Keratinocyte (primary cell): ENCODE data around the gene IL27RA. TPM values are rescaled to one million over a fixed set of nuclear protein-coding genes. Genes with fewer than 3 reads are reported as not detected.

Experiments used
- DNase-seq: peaks from one replicate; pipeline ENCODE4 v3.0.0-alpha.2; 2011; ENCODE audit warnings: low read depth, missing footprints, low spot score
- FAIRE-seq: peaks from 2 replicates; lab custom pipeline; 2011; peaks lifted over from hg19 to GRCh38; lab: Jason Lieb, UNC
- H2AFZ ChIP-seq: 2 replicates; pipeline ENCODE4 v1.6.0; 2012; ENCODE audit warnings: low read length, control low read depth, inconsistent platforms; ENCODE audit not compliant: control insufficient read depth
- H3K27ac ChIP-seq: 2 replicates; pipeline ENCODE4 v1.5.1; 2011; ENCODE audit warnings: low read length; ENCODE audit not compliant: control insufficient read depth, insufficient read depth
- H3K27me3 ChIP-seq: 3 replicates; pipeline ENCODE4 v1.6.0; 2011; ENCODE audit warnings: low read length; ENCODE audit not compliant: control insufficient read depth, insufficient read depth; ENCODE audit errors: extremely low read depth
- H3K36me3 ChIP-seq, 2 experiments: 2 replicates in 1 of 2; 3 replicates in 1 of 2; pipeline ENCODE4 v1.5.1; 2011; ENCODE audit warnings: low read length in 2 of 2, mild to moderate bottlenecking in 1 of 2; ENCODE audit not compliant: control insufficient read depth in 2 of 2, insufficient read depth in 2 of 2; ENCODE audit errors: extremely low read depth in 1 of 2
- H3K4me1 ChIP-seq: 3 replicates; pipeline ENCODE4 v1.5.1; 2011; ENCODE audit warnings: low read length; ENCODE audit not compliant: control insufficient read depth, insufficient read depth; ENCODE audit errors: extremely low read depth
- H3K4me2 ChIP-seq: 3 replicates; pipeline ENCODE4 v1.6.0; 2011; ENCODE audit warnings: low read depth, low read length; ENCODE audit not compliant: control insufficient read depth, insufficient read depth; ENCODE audit errors: extremely low read depth
- H3K4me3 ChIP-seq, 3 experiments: fragments of 200-600 bp in 1 of 3; sonication (generic) in 1 of 3; 2 replicates in 2 of 3; 3 replicates in 1 of 3; pipeline ENCODE4 v1.5.1; 2011 to 2016; ENCODE audit warnings: low read length in 3 of 3, mild to moderate bottlenecking in 3 of 3, control low read depth in 2 of 3, inconsistent platforms in 1 of 3, low read depth in 1 of 3, mixed read lengths in 1 of 3, mixed run types in 1 of 3, moderate library complexity in 1 of 3; ENCODE audit not compliant: control insufficient read depth in 2 of 3, insufficient read depth in 2 of 3; ENCODE audit errors: extremely low read depth in 1 of 3
- H3K79me2 ChIP-seq: 2 replicates; pipeline ENCODE4 v1.6.0; 2012; ENCODE audit warnings: low read length; ENCODE audit not compliant: control insufficient read depth, insufficient read depth
- H3K9ac ChIP-seq: 3 replicates; pipeline ENCODE4 v1.6.0; 2011; ENCODE audit warnings: low read length; ENCODE audit not compliant: control insufficient read depth, insufficient read depth; ENCODE audit errors: extremely low read depth
- H3K9me1 ChIP-seq: 3 replicates; pipeline ENCODE4 v1.6.0; 2011; ENCODE audit warnings: low read length; ENCODE audit not compliant: control insufficient read depth, insufficient read depth; ENCODE audit errors: extremely low read depth
- H3K9me3 ChIP-seq: 2 replicates; pipeline ENCODE4 v1.5.1; 2012; ENCODE audit warnings: low read depth, low read length; ENCODE audit not compliant: control insufficient read depth
- H4K20me1 ChIP-seq: 3 replicates; pipeline ENCODE4 v1.6.0; 2011; ENCODE audit warnings: low read length; ENCODE audit not compliant: control insufficient read depth, insufficient read depth; ENCODE audit errors: extremely low read depth
- CTCF ChIP-seq, 3 experiments: IDR thresholded peaks in 1 of 3; conservative IDR thresholded peaks in 1 of 3; optimal IDR thresholded peaks in 1 of 3; 2 replicates in 2 of 3; 3 replicates in 1 of 3; pipeline versions ENCODE3 to v1.5.1; 2011; ENCODE audit warnings: low read length in 3 of 3, mild to moderate bottlenecking in 3 of 3, moderate library complexity in 2 of 3, control low read depth in 1 of 3, inconsistent platforms in 1 of 3; ENCODE audit not compliant: insufficient read depth in 2 of 3; ENCODE audit errors: extremely low read depth in 1 of 3
- EZH2 ChIP-seq: IDR thresholded peaks from one replicate; pipeline ENCODE4 v1.6.1; 2012; ENCODE audit warnings: inconsistent platforms, mild to moderate bottlenecking, low read length, moderate library complexity
- dilution Hi-C: fragments of 300-500 bp; cut with MboI; formaldehyde crosslinking; loops from one replicate; pipeline ENCODE4 v1.7.0; 2020; ENCODE audit warnings: low sequenced_read_pairs; ENCODE audit not compliant: extremely low pct_ligation_motif_present
- polyA plus RNA-seq, 5 experiments: library from polyadenylated mRNA; depleted of rRNA in 3 of 5; stranded (reverse) in 3 of 5; stranded (forward) in 1 of 5; unstranded in 1 of 5; fragments of >200 nt; gene quantifications; 1 replicate in 1 of 5; 2 replicates in 3 of 5; 3 replicates in 1 of 5; pipeline versions ENCODE4 v1.2.1 to v1.2.3, GENCODE V29; 2011 to 2012; ENCODE audit warnings: missing spikeins in 2 of 5, low read depth in 1 of 5, low replicate concordance in 1 of 5

IL27RA gene
- polyA plus RNA-seq, 1 donor (not counting 4 experiments of a cell fraction or from before 2014, with no cell fraction given) = 2.2 TPM

- Histone ChIP-seq H3K36me3 (no peaks in the 10 kb centered on the region), H3K9me3 (no peaks in the 10 kb centered on the region), H3K9ac (peak overlapping the region; percentile 76), H3K4me3 (peak overlapping the region; percentile 52 to 86 (median 74)), H3K4me2 (peak overlapping the region; percentile 90), H3K79me2 (no peaks in the 10 kb centered on the region), H2AFZ (peak overlapping the region; percentile 71), H3K4me1 (peaks cover 14% of the 10 kb centered on the region), H3K27me3 (no peaks in the 10 kb centered on the region), H3K9me1 (no peaks in the 10 kb centered on the region), H4K20me1 (no peaks in the 10 kb centered on the region), H3K27ac (peak overlapping the region; percentile 88)
- TF ChIP-seq CTCF (optimal IDR thresholded peaks at IDR 0.05 in 1 of 3, IDR thresholded peaks at IDR 0.05 in 1 of 3, conservative IDR thresholded peaks at IDR 0.05 in 1 of 3; ENCODE audit: extremely low read depth in 1 of 3, insufficient read depth in 2 of 3, low read length in 3 of 3) (no peak), EZH2 (no peak)
- DNase-seq (peak; percentile 98), FAIRE-seq (peak; percentile 81)
- dilution Hi-C loops = no loop called here
Observed at GRCh38 chr19:14080887-14081796, 49.6 kb downstream of the IL27RA start.

- no peak for FAIRE-seq
- dilution Hi-C loops = no loop called here
Observed at GRCh38 chr19:14081797-14082674, 50.5 kb downstream of the IL27RA start.

More at GRCh38 chr19:14081797-14082674, 50.5 kb downstream of the IL27RA start:
- Histone ChIP-seq H2AFZ (peak overlapping the region; percentile 59), H3K4me2 (peak overlapping the region; percentile 90), H3K4me1 (peaks cover 14% of the 10 kb centered on the region), H3K9me3 (no peaks in the 10 kb centered on the region), H3K9me1 (no peaks in the 10 kb centered on the region), H3K9ac (peak overlapping the region; percentile 76), H3K4me3 (peak overlapping the region; percentile 52 to 86 (median 74)), H4K20me1 (no peaks in the 10 kb centered on the region), H3K27me3 (no peaks in the 10 kb centered on the region), H3K79me2 (no peaks in the 10 kb centered on the region), H3K27ac (peak overlapping the region; percentile 88), H3K36me3 (no peaks in the 10 kb centered on the region)
- DNase-seq = no peak
- TF ChIP-seq EZH2 (no peak), CTCF (optimal IDR thresholded peaks at IDR 0.05 in 1 of 3, IDR thresholded peaks at IDR 0.05 in 1 of 3, conservative IDR thresholded peaks at IDR 0.05 in 1 of 3; ENCODE audit: extremely low read depth in 1 of 3, insufficient read depth in 2 of 3, low read length in 3 of 3) (no peak)
